ENCODE results near the gene ELFN1. TPM values are rescaled to one million over a fixed set of nuclear protein-coding genes. Genes with fewer than 3 reads are reported as not detected.

Gene ELFN1
- total RNA-seq, 2 experiments from 2014 or later, result 0.20 to 0.36 TPM

DNA sequence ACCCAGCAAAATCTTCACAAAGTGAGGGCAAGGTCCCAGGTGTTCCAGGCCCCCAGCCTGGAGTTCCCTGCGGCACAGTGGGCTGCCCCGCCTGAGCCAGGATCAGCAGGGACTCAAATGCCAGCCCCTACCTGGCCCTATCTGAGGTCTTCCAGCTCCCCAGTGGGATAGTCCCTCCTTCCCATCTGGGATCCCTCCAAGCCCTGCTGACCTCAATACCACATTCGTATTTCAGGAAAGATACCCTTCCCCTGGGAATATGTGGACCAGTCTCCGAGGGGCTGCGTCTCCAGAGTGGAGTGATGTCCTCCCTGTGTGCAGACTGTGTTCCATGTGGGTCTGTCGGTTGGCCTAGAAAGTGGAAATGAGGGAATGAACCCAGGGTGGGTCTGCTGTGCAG is 40.9 kb downstream of the ELFN1 start:
- ChIA-PET CTCF (interaction anchor here (2.5 kb wide), 1 partner anchor 41 kb away, joined by 6 read pairs; no protein-coding TSS in a partner anchor), POLR2A (no interaction called here)
- ATAC-seq, result no peak

DNA sequence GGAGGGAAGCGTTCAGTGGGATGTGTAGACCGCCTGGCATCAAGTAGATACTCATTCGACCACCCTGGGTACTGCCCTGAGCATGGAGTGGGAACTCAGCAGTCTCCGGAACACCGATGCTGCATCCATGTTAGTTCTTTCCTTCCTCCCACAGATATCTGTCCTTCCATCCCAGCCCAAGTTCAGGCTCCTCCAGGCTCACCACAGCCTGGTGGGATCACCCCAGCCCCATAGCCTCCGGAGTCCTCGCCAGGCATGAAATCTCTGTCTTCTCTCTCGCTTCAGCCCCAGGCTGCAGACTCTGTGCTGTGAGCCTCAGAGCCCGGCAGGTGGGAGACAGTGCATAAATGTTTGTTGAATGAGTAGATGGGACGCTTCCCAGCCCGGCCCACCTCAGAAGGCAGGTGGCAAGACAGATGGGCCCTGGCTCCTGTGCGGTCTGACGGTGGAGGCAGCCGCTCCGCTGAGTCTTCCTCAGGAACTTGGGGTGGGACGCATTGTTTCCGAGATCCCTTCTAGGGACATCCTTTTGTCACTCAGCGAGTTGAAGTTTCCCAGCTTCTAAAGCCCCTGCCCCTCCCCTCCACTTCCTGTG is 42.9 kb downstream of the ELFN1 start:
- no peaks in the 10 kb centered on the region for H3K27me3 Mint-ChIP-seq
- H3K9me3 Mint-ChIP-seq, result peaks cover 9% of the 10 kb centered on the region
- ChIA-PET POLR2A (no interaction called here), CTCF (no interaction called here)
- ATAC-seq (no peak), DNase-seq (no peak)
- TF ChIP-seq, protein P1, sequence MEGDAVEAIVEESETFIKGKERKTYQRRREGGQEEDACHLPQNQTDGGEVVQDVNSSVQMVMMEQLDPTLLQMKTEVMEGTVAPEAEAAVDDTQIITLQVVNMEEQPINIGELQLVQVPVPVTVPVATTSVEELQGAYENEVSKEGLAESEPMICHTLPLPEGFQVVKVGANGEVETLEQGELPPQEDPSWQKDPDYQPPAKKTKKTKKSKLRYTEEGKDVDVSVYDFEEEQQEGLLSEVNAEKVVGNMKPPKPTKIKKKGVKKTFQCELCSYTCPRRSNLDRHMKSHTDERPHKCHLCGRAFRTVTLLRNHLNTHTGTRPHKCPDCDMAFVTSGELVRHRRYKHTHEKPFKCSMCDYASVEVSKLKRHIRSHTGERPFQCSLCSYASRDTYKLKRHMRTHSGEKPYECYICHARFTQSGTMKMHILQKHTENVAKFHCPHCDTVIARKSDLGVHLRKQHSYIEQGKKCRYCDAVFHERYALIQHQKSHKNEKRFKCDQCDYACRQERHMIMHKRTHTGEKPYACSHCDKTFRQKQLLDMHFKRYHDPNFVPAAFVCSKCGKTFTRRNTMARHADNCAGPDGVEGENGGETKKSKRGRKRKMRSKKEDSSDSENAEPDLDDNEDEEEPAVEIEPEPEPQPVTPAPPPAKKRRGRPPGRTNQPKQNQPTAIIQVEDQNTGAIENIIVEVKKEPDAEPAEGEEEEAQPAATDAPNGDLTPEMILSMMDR (IDR thresholded peaks at IDR 0.05), result no peak
- H3K4me3 Mint-ChIP-seq, result no peak overlapping the region
- H3K27ac Mint-ChIP-seq, result no peak overlapping the region
- H3K4me1 Mint-ChIP-seq (ENCODE audit: low read depth), result peaks cover 3% of the 10 kb centered on the region
- H3K36me3 Mint-ChIP-seq (ENCODE audit: low read depth), result peaks cover 2% of the 10 kb centered on the region
- intact Hi-C loops (cut with micrococcal nuclease), result no loop called here

More for the DNA sequence above, 40.9 kb downstream of the ELFN1 start:
- H3K36me3 Mint-ChIP-seq (ENCODE audit: low read depth), result peaks cover 2% of the 10 kb centered on the region
- no peak for DNase-seq
- intact Hi-C loops (cut with micrococcal nuclease), result no loop called here
- peaks cover 9% of the 10 kb centered on the region for H3K9me3 Mint-ChIP-seq
- no peaks in the 10 kb centered on the region for H3K27me3 Mint-ChIP-seq
- TF ChIP-seq, protein P1 (IDR thresholded peaks at IDR 0.05), result no peak
- H3K4me1 Mint-ChIP-seq (ENCODE audit: low read depth), result no peaks in the 10 kb centered on the region
- H3K27ac Mint-ChIP-seq, result no peak overlapping the region
- H3K4me3 Mint-ChIP-seq, result no peak overlapping the region

DNA sequence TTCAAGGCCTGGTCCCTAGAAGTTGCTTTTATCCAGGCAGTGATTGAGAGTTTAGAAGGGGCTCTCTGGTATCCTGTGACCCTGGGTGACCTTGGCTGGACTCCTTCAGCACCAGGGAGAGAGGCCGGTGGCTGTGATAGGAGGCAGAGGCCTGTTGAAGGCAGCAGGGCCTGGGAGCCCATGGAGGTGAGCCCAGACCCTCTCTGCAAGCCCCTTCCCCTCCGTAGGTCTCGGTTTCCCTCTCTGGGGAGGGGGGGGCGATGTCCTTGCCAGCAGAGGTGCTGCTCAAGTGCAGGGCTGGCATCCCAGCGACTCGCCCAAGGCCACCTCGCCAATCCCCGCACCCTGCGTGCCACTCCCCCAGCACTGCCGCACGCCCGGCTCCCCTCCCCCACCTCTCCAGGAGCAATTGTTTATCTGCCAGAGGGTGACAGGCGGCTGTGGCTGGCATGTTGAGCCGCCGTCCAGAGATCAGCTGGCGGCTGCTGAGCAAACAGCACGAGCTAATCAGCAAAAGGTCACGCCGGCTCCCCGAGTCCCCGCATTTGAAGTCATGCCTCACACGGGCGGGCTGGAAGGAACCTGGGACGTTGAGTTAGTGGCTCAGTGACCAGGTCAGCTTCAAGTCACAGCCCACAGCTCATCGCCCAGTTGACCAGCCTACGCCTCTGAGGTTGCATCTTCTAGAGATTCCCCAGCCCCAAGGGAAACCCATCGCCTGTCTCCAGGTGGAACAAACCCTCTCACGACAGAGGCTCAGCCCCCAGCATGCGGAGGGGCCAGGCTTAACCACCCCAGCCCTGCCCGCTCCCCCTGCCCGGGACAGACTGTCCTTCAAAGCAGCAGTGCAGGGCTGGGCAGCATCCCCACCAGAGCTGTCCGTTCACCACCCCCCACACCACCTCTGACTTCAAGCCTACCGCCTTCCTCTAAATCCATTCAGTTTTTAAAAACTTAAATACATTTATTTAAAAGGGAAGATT is 43.7 kb downstream of the ELFN1 start:
- ATAC-seq, result no peak
- Mint-ChIP-seq H3K4me3 (no peak overlapping the region), H3K9me3 (peaks cover 9% of the 10 kb centered on the region), H3K4me1 (ENCODE audit: low read depth) (peaks cover 3% of the 10 kb centered on the region), H3K27ac (no peak overlapping the region), H3K36me3 (ENCODE audit: low read depth) (peaks cover 2% of the 10 kb centered on the region), H3K27me3 (no peaks in the 10 kb centered on the region)
- ChIA-PET CTCF (no interaction called here), POLR2A (no interaction called here)
- DNase-seq, result no peak
- TF ChIP-seq, protein P1 (IDR thresholded peaks at IDR 0.05), result no peak
- intact Hi-C loops (cut with micrococcal nuclease), result no loop called here

DNA sequence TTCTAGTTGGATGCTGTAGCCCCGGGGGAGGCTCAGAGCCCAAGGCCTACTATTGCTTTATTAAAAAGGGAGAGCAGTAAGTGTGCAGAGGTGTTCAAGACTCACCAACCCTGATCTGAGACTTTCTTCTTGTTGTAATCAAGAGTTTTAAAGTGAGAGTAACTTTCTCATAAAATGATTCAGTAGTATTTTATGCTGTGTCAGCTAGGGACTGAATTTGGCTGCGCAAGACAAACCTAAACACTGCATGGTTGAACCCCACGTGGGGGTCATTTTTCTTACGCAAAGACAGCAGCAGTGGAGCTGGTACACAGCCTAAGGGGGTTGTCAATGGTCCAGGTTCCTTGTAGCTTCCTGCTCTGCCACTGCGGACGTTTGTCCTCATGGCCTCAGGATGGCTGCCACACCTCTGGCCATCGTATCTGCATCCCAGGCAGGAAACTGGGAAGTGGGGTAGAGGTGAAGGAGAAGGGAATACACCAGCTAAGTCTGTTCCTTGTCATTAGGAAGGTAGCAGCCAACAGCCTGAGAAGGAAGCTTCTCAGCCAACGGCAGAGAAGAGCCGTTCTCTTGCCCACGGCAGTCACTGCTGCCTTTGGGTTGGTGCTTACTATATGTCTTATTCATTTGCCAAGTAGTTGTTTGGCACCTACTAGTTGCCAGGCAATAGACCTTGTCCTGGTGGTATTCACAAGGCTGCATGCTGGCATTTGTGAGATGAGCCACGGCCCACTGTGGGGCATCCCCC is 44.7 kb downstream of the ELFN1 start:
- DNase-seq (no peak), ATAC-seq (no peak)
- Mint-ChIP-seq H3K4me3 (no peak overlapping the region), H3K27me3 (no peaks in the 10 kb centered on the region), H3K9me3 (peaks cover 3% of the 10 kb centered on the region), H3K4me1 (ENCODE audit: low read depth) (peaks cover 3% of the 10 kb centered on the region), H3K27ac (no peak overlapping the region), H3K36me3 (ENCODE audit: low read depth) (peaks cover 1% of the 10 kb centered on the region)
- TF ChIP-seq, protein P1 (IDR thresholded peaks at IDR 0.05), result no peak
- POLR2A ChIA-PET, result no interaction called here
- intact Hi-C loops (cut with micrococcal nuclease), result no loop called here
- CTCF ChIA-PET, result no interaction called here

All from activated CD8-positive, alpha-beta T cell treated with anti-CD3 and anti-CD28 coated beads for 36 hours (primary cell).